Hepatocyte (in vitro differentiated cells): ENCODE measurements around the gene CNTNAP2.
"Not testable (repeated sequence)": the region's sequence is repeated elsewhere in the genome, so short reads cannot be mapped to it uniquely, and the experiment has no call there.

Experiments used
- CTCF ChIP-seq: fragments of 200-600 bp; sonication (generic); IDR thresholded peaks from 2 replicates; pipeline ENCODE4 v1.5.1; 2016; ENCODE audit warnings: antibody characterized with exemption, mild to moderate bottlenecking; ENCODE audit not compliant: poor library complexity
- EZH2 ChIP-seq: fragments of 200-600 bp; sonication (generic); IDR thresholded peaks from 2 replicates; pipeline ENCODE4 v1.6.1; 2016; ENCODE audit warnings: antibody characterized with exemption, mild to moderate bottlenecking, borderline replicate concordance

- TF ChIP-seq CTCF, EZH2: not testable (repeated sequence)
Observed at GRCh38 chr7:148078111-148078510, 1961.5 kb downstream of the CNTNAP2 start.
